H9 (cell line): Measurements from ENCODE around the gene FABP1. TPM values are rescaled to one million over a fixed set of nuclear protein-coding genes. Genes with fewer than 3 reads are reported as not detected.

Experiments
- DNase-seq: peaks from one replicate; pipeline ENCODE4 v3.0.0-alpha.2; 2017
- H2AFZ ChIP-seq: one replicate; pipeline ENCODE4 v1.6.1; 2013; ENCODE audit warnings: mild to moderate bottlenecking, low read length, control low read depth, moderate library complexity
- H2AK5ac ChIP-seq: 2 replicates; pipeline ENCODE4 v1.6.1; 2013; ENCODE audit warnings: low read length, control low read depth, mixed read lengths; ENCODE audit not compliant: insufficient read length
- H2BK120ac ChIP-seq: one replicate; pipeline ENCODE4 v1.6.1; 2013; ENCODE audit warnings: low read depth, mild to moderate bottlenecking, low read length, control low read depth, inconsistent platforms; ENCODE audit not compliant: poor library complexity, severe bottlenecking
- H2BK12ac ChIP-seq: 2 replicates; pipeline ENCODE4 v1.6.1; 2013; ENCODE audit warnings: low read length, control low read depth, mixed read lengths, low read depth; ENCODE audit not compliant: insufficient read length
- H2BK15ac ChIP-seq: 2 replicates; pipeline ENCODE4 v1.6.1; 2013; ENCODE audit warnings: low read depth, low read length, control low read depth
- H2BK20ac ChIP-seq: one replicate; pipeline ENCODE4 v1.6.1; 2013; ENCODE audit warnings: low read depth, mild to moderate bottlenecking, low read length, control low read depth, inconsistent platforms; ENCODE audit not compliant: poor library complexity, severe bottlenecking
- H2BK5ac ChIP-seq: 2 replicates; pipeline ENCODE4 v1.6.1; 2013; ENCODE audit warnings: low read length, control low read depth, mixed read lengths; ENCODE audit not compliant: insufficient read length
- H3K14ac ChIP-seq: 2 replicates; pipeline ENCODE4 v1.6.1; 2013; ENCODE audit warnings: low read length, control low read depth; ENCODE audit not compliant: insufficient read depth
- H3K18ac ChIP-seq: 2 replicates; pipeline ENCODE4 v1.6.1; 2013; ENCODE audit warnings: low read depth, mild to moderate bottlenecking, mixed read lengths, low read length, control low read depth; ENCODE audit not compliant: insufficient read length
- H3K23ac ChIP-seq: 2 replicates; pipeline ENCODE4 v1.6.1; 2013; ENCODE audit warnings: low read length, control low read depth, mixed read lengths, low read depth; ENCODE audit not compliant: insufficient read length
- H3K23me2 ChIP-seq: 2 replicates; pipeline ENCODE4 v1.6.1; 2013; ENCODE audit warnings: low read depth, mild to moderate bottlenecking, mixed read lengths, low read length, control low read depth; ENCODE audit not compliant: insufficient read length, poor library complexity, severe bottlenecking
- H3K27ac ChIP-seq: 2 replicates; pipeline ENCODE4 v1.5.1; 2013; ENCODE audit warnings: low read length, control low read depth, mixed read lengths, low read depth; ENCODE audit not compliant: insufficient read length
- H3K27me3 ChIP-seq: 2 replicates; pipeline ENCODE4 v1.6.1; 2013; ENCODE audit warnings: low read length, control low read depth, inconsistent platforms; ENCODE audit not compliant: insufficient read depth
- H3K4ac ChIP-seq: 2 replicates; pipeline ENCODE4 v1.6.1; 2013; ENCODE audit warnings: low read depth, mild to moderate bottlenecking, control low read depth, inconsistent platforms, low read length, moderate library complexity
- H3K4me1 ChIP-seq: 2 replicates; pipeline ENCODE4 v1.6.1; 2013; ENCODE audit warnings: low read length, control low read depth, inconsistent platforms; ENCODE audit not compliant: insufficient read depth
- H3K4me2 ChIP-seq: 2 replicates; pipeline ENCODE4 v1.6.1; 2013; ENCODE audit warnings: low read length, control low read depth, mixed read lengths; ENCODE audit not compliant: insufficient read length, insufficient read depth
- H3K56ac ChIP-seq: 2 replicates; pipeline ENCODE4 v1.6.1; 2013; ENCODE audit warnings: low read depth, mild to moderate bottlenecking, mixed read lengths, low read length, control low read depth; ENCODE audit not compliant: insufficient read length
- H3K79me1 ChIP-seq: 2 replicates; pipeline ENCODE4 v1.6.1; 2013; ENCODE audit warnings: low read depth, mild to moderate bottlenecking, moderate library complexity, low read length, control low read depth, inconsistent platforms; ENCODE audit not compliant: insufficient read depth, poor library complexity, severe bottlenecking
- H3K79me2 ChIP-seq: 2 replicates; pipeline ENCODE4 v1.6.1; 2013; ENCODE audit warnings: low read length, control low read depth, inconsistent platforms; ENCODE audit not compliant: insufficient read depth
- H3K9ac ChIP-seq: 2 replicates; pipeline ENCODE4 v1.6.1; 2013; ENCODE audit warnings: low read length, control low read depth, mixed read lengths; ENCODE audit not compliant: insufficient read length; ENCODE audit errors: extremely low read depth
- H3K9me3 ChIP-seq: one replicate; pipeline ENCODE4 v1.6.1; 2013; ENCODE audit warnings: low read depth, low read length, inconsistent platforms; ENCODE audit not compliant: control insufficient read depth
- H3T11ph ChIP-seq: one replicate; pipeline ENCODE4 v1.6.1; 2013; ENCODE audit warnings: mild to moderate bottlenecking, low read length, control low read depth, inconsistent platforms
- H4K20me1 ChIP-seq: one replicate; pipeline ENCODE4 v1.6.1; 2013; ENCODE audit not compliant: control insufficient read depth, insufficient read length, insufficient read depth
- H4K5ac ChIP-seq: 2 replicates; pipeline ENCODE4 v1.6.1; 2013; ENCODE audit warnings: low read depth, mild to moderate bottlenecking, mixed read lengths, low read length, control low read depth; ENCODE audit not compliant: insufficient read length
- H4K8ac ChIP-seq: replicated peaks from 2 replicates; pipeline ENCODE4 v1.6.1; 2013; ENCODE audit warnings: low read length, control low read depth, mixed read lengths, low read depth; ENCODE audit not compliant: insufficient read length
- H4K91ac ChIP-seq: 2 replicates; pipeline ENCODE4 v1.6.1; 2013; ENCODE audit warnings: low read depth, mild to moderate bottlenecking, moderate library complexity, mixed read lengths, low read length, control low read depth; ENCODE audit not compliant: insufficient read length
- H3K27ac Mint-ChIP-seq, 3 experiments: 2 replicates in 2 of 3; 3 replicates in 1 of 3; pipeline ENCODE4 v1.8.0; 2020 to 2021; ENCODE audit warnings: mixed read lengths in 3 of 3, mild to moderate bottlenecking in 1 of 3, moderate library complexity in 1 of 3
- H3K27me3 Mint-ChIP-seq: 2 replicates; pipeline ENCODE4 v1.8.0; 2021; ENCODE audit warnings: low read depth, mild to moderate bottlenecking, moderate library complexity, mixed read lengths
- H3K36me3 Mint-ChIP-seq, 3 experiments: 2 replicates in 2 of 3; 3 replicates in 1 of 3; pipeline ENCODE4 v1.8.0; 2020 to 2021; ENCODE audit warnings: low read depth in 3 of 3, mixed read lengths in 3 of 3; ENCODE audit not compliant: insufficient read depth in 1 of 3
- H3K4me1 Mint-ChIP-seq, 2 experiments: 2 replicates each; pipeline ENCODE4 v1.8.0; 2020; ENCODE audit warnings: mixed read lengths in 2 of 2
- H3K4me3 Mint-ChIP-seq, 2 experiments: 2 replicates in 1 of 2; 3 replicates in 1 of 2; pipeline ENCODE4 v1.8.0; 2020 to 2021; ENCODE audit warnings: mild to moderate bottlenecking in 2 of 2, mixed read lengths in 2 of 2, moderate library complexity in 1 of 2
- H3K9me3 Mint-ChIP-seq, 2 experiments: 2 replicates in 1 of 2; 3 replicates in 1 of 2; pipeline ENCODE4 v1.8.0; 2020; ENCODE audit warnings: mild to moderate bottlenecking in 2 of 2, mixed read lengths in 2 of 2, moderate library complexity in 1 of 2
- CTCF ChIP-seq: fragments of 200-600 bp; sonication (generic); conservative IDR thresholded peaks from 3 replicates; pipeline ENCODE4 v1.8.0; 2021; ENCODE audit warnings: antibody characterized with exemption, mild to moderate bottlenecking
- whole genome bisulfite sequencing: extraction: QIAGEN DNeasy Blood & Tissue Kit; methylation state at CpG from one replicate; pipeline ENCODE4 v1.1.7; 2013; ENCODE audit warnings: missing lambda C conversion rate, low lambda C conversion rate, mixed read lengths; ENCODE audit not compliant: insufficient read length; ENCODE audit errors: extremely low coverage; 5-methylcytosine and 5-hydroxymethylcytosine counted together
- total RNA-seq: library from RNA; stranded (reverse); gene quantifications from 2 replicates; pipeline ENCODE4 v1.2.1, GENCODE V29; 2021

Gene FABP1
- total RNA-seq, 1 experiment from 2014 or later, result not detected

- Histone ChIP-seq H3K23ac (no peak overlapping the region), H4K8ac (no peak overlapping the region), H2BK20ac (no peak overlapping the region), H3K14ac (no peak overlapping the region), H3K4me1 (no peaks in the 10 kb centered on the region), H2BK5ac (no peak overlapping the region), H2AK5ac (no peak overlapping the region), H3K79me2 (no peaks in the 10 kb centered on the region), H3K18ac (no peak overlapping the region), H3K4me2 (no peak overlapping the region), H4K91ac (no peak overlapping the region), H4K5ac (no peak overlapping the region), H2BK15ac (no peak overlapping the region), H3K27me3 (no peaks in the 10 kb centered on the region), H2BK12ac (no peak overlapping the region), H3K4ac (no peak overlapping the region), H2BK120ac (no peak overlapping the region), H3K79me1 (no peaks in the 10 kb centered on the region), H3K23me2 (no peaks in the 10 kb centered on the region), H3K56ac (no peak overlapping the region), H3K27ac (no peak overlapping the region), H4K20me1 (no peaks in the 10 kb centered on the region), H3T11ph (no peak overlapping the region), H3K9ac (no peak overlapping the region), H2AFZ (no peak overlapping the region), H3K9me3 (no peaks in the 10 kb centered on the region)
- no peak overlapping the region for H3K4me3 Mint-ChIP-seq
- H3K27ac Mint-ChIP-seq, result no peak overlapping the region
- H3K27me3 Mint-ChIP-seq, result peaks cover 9% of the 10 kb centered on the region
- DNase-seq, result no peak
- H3K4me1 Mint-ChIP-seq, result peaks cover 19 to 22% of the 10 kb centered on the region in 2 experiments
- TF ChIP-seq CTCF, result no peak
- no CpG with 5 or more reads among the region's 1 CpG for WGBS
- peaks cover 0 to 11% (median 0%) of the 10 kb centered on the region in 3 experiments; a peak in 5 of 7 replicates for H3K36me3 Mint-ChIP-seq
- peaks cover 4% of the 10 kb centered on the region in 2 experiments; a peak in 3 of 5 replicates for H3K9me3 Mint-ChIP-seq
Measured at GRCh38 chr2:88165332-88166003, 37.6 kb upstream of the FABP1 start.
